ENCODE data around the gene SPTAN1. TPM values are rescaled to one million over a fixed set of nuclear protein-coding genes. Genes with fewer than 3 reads are reported as not detected.

SPTAN1 gene
- total and polyA plus RNA-seq, 2 experiments from 2014 or later = 108 to 195 TPM

DNA sequence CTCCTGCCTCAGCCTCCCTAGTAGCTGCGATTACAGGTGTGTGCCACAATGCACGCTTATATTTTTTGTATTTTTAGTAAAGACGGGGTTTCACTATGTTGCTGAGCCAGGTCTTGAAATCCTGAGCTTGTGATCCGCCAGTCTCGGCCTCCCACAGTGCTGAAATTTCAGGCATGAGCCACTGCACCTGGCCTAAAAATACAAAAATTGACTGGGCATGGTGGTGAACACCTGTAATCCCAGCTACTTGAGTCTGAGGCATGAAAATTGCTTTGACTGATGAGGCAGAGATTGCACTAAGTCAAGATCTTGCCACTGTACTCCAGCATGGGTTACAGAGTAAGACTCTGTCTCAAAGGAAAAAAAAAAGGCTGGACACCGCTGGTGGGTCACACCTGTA, 117.4 kb downstream of the SPTAN1 start:
- Histone ChIP-seq H3K27ac (ENCODE audit: low read depth) (no peak overlapping the region), H3K27me3 (ENCODE audit: insufficient read depth) (no peaks in the 10 kb centered on the region), H3K9me2 (ENCODE audit: insufficient read depth) (no peaks in the 10 kb centered on the region), H3K36me3 (ENCODE audit: insufficient read depth) (no peaks in the 10 kb centered on the region), H3K4me2 (no peak overlapping the region), H3K4me1 (ENCODE audit: insufficient read depth) (no peaks in the 10 kb centered on the region), H4K20me1 (replicated peaks; ENCODE audit: insufficient read depth) (no peaks in the 10 kb centered on the region), H2AFZ (no peak overlapping the region), H3F3A (replicated peaks; ENCODE audit: low read depth) (no peaks in the 10 kb centered on the region), H3K4me3 (no peak overlapping the region), H3K79me2 (replicated peaks; ENCODE audit: insufficient read depth) (no peaks in the 10 kb centered on the region)
- Mint-ChIP-seq H3K9me3 (no peaks in the 10 kb centered on the region), H3K36me3 (ENCODE audit: low read depth) (no peaks in the 10 kb centered on the region), H3K27ac (no peak overlapping the region), H3K4me3 (no peak overlapping the region), H3K27me3 (ENCODE audit: insufficient read depth, low read depth, poor library complexity) (peaks cover 8% of the 10 kb centered on the region), H3K4me1 (no peaks in the 10 kb centered on the region)
- no peak for DNase-seq (ENCODE audit: low spot score)
- ATAC-seq = no peak
- TF ChIP-seq JUNB (IDR thresholded peaks at IDR 0.05; ENCODE audit: unreplicated experiment) (no peak), EZH2 (IDR thresholded peaks at IDR 0.05; ENCODE audit: low read depth, unreplicated experiment) (no peak)

DNA sequence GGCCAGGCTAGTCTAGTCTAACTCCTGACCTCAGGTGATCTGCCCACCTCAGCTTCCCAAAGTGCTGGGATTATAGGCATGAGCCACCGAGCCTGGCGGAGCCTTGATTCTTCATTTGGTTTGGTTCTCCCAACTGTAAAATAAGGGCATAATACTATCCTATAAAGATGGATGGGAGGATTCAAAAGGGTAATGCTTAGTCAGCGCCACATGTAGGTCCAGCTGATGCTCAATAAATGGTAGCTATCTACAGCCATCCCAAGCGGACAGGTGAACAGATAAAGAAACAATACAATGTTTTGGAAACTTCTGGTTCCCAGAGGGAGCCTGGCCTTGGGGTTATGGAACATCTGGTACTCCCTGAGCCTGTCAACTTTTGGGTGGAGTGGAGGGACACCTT, 123.0 kb downstream of the SPTAN1 start:
- H3K4me2 ChIP-seq = no peak overlapping the region
- DNase-seq (ENCODE audit: low spot score) = no peak
- H3K4me1 ChIP-seq (ENCODE audit: insufficient read depth) = no peaks in the 10 kb centered on the region
- no peaks in the 10 kb centered on the region for H3F3A ChIP-seq (replicated peaks; ENCODE audit: low read depth)
- no peaks in the 10 kb centered on the region for H3K9me2 ChIP-seq (ENCODE audit: insufficient read depth)
- H3K79me2 ChIP-seq (replicated peaks; ENCODE audit: insufficient read depth) = no peaks in the 10 kb centered on the region
- H3K9me3 Mint-ChIP-seq = no peaks in the 10 kb centered on the region; the same call in 2 of the 3 replicates
- no peak overlapping the region for H3K4me3 Mint-ChIP-seq
- no peak overlapping the region for H3K27ac Mint-ChIP-seq
- H3K4me1 Mint-ChIP-seq = no peaks in the 10 kb centered on the region
- H3K27me3 ChIP-seq (ENCODE audit: insufficient read depth) = no peaks in the 10 kb centered on the region
- H2AFZ ChIP-seq = no peak overlapping the region
- no peak overlapping the region for H3K4me3 ChIP-seq
- H3K36me3 Mint-ChIP-seq (ENCODE audit: low read depth) = no peaks in the 10 kb centered on the region
- no peak for ATAC-seq
- peaks cover 6% of the 10 kb centered on the region for H3K27me3 Mint-ChIP-seq (ENCODE audit: insufficient read depth, low read depth, poor library complexity)
- no peak overlapping the region for H3K27ac ChIP-seq (ENCODE audit: low read depth)
- no peaks in the 10 kb centered on the region for H3K36me3 ChIP-seq (ENCODE audit: insufficient read depth)
- no peaks in the 10 kb centered on the region for H4K20me1 ChIP-seq (replicated peaks; ENCODE audit: insufficient read depth)
- TF ChIP-seq NANOG (IDR thresholded peaks at IDR 0.05; ENCODE audit: borderline replicate concordance) (no peak), JUNB (IDR thresholded peaks at IDR 0.05; ENCODE audit: unreplicated experiment) (no peak), ZNF331 (CRISPR knock-in tag; IDR thresholded peaks at IDR 0.05; ENCODE audit: low read depth) (no peak), STAT1 (IDR thresholded peaks at IDR 0.05; ENCODE audit: unreplicated experiment) (no peak), EZH2 (IDR thresholded peaks at IDR 0.05; ENCODE audit: low read depth, unreplicated experiment) (no peak), EZH2phosphoT487 (IDR thresholded peaks at IDR 0.05; ENCODE audit: unreplicated experiment) (no peak)
- TF ChIP-seq, protein P1, sequence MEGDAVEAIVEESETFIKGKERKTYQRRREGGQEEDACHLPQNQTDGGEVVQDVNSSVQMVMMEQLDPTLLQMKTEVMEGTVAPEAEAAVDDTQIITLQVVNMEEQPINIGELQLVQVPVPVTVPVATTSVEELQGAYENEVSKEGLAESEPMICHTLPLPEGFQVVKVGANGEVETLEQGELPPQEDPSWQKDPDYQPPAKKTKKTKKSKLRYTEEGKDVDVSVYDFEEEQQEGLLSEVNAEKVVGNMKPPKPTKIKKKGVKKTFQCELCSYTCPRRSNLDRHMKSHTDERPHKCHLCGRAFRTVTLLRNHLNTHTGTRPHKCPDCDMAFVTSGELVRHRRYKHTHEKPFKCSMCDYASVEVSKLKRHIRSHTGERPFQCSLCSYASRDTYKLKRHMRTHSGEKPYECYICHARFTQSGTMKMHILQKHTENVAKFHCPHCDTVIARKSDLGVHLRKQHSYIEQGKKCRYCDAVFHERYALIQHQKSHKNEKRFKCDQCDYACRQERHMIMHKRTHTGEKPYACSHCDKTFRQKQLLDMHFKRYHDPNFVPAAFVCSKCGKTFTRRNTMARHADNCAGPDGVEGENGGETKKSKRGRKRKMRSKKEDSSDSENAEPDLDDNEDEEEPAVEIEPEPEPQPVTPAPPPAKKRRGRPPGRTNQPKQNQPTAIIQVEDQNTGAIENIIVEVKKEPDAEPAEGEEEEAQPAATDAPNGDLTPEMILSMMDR (conservative IDR thresholded peaks at IDR 0.05; ENCODE audit: low read depth in 2 of 2) = no peak
- TF ChIP-seq, protein P2, sequence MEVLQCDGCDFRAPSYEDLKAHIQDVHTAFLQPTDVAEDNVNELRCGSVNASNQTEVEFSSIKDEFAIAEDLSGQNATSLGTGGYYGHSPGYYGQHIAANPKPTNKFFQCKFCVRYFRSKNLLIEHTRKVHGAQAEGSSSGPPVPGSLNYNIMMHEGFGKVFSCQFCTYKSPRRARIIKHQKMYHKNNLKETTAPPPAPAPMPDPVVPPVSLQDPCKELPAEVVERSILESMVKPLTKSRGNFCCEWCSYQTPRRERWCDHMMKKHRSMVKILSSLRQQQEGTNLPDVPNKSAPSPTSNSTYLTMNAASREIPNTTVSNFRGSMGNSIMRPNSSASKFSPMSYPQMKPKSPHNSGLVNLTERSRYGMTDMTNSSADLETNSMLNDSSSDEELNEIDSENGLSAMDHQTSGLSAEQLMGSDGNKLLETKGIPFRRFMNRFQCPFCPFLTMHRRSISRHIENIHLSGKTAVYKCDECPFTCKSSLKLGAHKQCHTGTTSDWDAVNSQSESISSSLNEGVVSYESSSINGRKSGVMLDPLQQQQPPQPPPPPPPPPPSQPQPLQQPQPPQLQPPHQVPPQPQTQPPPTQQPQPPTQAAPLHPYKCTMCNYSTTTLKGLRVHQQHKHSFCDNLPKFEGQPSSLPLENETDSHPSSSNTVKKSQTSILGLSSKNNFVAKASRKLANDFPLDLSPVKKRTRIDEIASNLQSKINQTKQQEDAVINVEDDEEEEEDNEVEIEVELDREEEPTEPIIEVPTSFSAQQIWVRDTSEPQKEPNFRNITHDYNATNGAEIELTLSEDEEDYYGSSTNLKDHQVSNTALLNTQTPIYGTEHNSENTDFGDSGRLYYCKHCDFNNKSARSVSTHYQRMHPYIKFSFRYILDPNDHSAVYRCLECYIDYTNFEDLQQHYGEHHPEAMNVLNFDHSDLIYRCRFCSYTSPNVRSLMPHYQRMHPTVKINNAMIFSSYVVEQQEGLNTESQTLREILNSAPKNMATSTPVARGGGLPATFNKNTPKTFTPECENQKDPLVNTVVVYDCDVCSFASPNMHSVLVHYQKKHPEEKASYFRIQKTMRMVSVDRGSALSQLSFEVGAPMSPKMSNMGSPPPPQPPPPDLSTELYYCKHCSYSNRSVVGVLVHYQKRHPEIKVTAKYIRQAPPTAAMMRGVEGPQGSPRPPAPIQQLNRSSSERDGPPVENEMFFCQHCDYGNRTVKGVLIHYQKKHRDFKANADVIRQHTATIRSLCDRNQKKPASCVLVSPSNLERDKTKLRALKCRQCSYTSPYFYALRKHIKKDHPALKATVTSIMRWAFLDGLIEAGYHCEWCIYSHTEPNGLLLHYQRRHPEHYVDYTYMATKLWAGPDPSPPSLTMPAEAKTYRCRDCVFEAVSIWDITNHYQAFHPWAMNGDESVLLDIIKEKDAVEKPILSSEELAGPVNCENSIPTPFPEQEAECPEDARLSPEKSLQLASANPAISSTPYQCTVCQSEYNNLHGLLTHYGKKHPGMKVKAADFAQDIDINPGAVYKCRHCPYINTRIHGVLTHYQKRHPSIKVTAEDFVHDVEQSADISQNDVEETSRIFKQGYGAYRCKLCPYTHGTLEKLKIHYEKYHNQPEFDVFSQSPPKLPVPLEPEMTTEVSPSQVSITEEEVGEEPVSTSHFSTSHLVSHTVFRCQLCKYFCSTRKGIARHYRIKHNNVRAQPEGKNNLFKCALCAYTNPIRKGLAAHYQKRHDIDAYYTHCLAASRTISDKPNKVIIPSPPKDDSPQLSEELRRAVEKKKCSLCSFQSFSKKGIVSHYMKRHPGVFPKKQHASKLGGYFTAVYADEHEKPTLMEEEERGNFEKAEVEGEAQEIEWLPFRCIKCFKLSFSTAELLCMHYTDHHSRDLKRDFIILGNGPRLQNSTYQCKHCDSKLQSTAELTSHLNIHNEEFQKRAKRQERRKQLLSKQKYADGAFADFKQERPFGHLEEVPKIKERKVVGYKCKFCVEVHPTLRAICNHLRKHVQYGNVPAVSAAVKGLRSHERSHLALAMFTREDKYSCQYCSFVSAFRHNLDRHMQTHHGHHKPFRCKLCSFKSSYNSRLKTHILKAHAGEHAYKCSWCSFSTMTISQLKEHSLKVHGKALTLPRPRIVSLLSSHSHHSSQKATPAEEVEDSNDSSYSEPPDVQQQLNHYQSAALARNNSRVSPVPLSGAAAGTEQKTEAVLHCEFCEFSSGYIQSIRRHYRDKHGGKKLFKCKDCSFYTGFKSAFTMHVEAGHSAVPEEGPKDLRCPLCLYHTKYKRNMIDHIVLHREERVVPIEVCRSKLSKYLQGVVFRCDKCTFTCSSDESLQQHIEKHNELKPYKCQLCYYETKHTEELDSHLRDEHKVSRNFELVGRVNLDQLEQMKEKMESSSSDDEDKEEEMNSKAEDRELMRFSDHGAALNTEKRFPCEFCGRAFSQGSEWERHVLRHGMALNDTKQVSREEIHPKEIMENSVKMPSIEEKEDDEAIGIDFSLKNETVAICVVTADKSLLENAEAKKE (CRISPR knock-in tag; IDR thresholded peaks at IDR 0.05) = no peak
- TF ChIP-seq, protein P3, sequence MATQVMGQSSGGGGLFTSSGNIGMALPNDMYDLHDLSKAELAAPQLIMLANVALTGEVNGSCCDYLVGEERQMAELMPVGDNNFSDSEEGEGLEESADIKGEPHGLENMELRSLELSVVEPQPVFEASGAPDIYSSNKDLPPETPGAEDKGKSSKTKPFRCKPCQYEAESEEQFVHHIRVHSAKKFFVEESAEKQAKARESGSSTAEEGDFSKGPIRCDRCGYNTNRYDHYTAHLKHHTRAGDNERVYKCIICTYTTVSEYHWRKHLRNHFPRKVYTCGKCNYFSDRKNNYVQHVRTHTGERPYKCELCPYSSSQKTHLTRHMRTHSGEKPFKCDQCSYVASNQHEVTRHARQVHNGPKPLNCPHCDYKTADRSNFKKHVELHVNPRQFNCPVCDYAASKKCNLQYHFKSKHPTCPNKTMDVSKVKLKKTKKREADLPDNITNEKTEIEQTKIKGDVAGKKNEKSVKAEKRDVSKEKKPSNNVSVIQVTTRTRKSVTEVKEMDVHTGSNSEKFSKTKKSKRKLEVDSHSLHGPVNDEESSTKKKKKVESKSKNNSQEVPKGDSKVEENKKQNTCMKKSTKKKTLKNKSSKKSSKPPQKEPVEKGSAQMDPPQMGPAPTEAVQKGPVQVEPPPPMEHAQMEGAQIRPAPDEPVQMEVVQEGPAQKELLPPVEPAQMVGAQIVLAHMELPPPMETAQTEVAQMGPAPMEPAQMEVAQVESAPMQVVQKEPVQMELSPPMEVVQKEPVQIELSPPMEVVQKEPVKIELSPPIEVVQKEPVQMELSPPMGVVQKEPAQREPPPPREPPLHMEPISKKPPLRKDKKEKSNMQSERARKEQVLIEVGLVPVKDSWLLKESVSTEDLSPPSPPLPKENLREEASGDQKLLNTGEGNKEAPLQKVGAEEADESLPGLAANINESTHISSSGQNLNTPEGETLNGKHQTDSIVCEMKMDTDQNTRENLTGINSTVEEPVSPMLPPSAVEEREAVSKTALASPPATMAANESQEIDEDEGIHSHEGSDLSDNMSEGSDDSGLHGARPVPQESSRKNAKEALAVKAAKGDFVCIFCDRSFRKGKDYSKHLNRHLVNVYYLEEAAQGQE (IDR thresholded peaks at IDR 0.05; ENCODE audit: unreplicated experiment) = no peak
